C4-2B (cell line): ENCODE measurements around the gene SIK3.

Source experiments
- H3K27ac ChIP-seq: fragments of 450-650 bp; 2 replicates; pipeline ENCODE4 v1.5.1; 2017
- ZFX ChIP-seq: fragments of 450-650 bp; IDR thresholded peaks from 2 replicates; pipeline ENCODE4 v1.6.1; 2017
- TF ChIP-seq, protein P1 (sequence below): fragments of 450-650 bp; conservative IDR thresholded peaks from 2 replicates; pipeline ENCODE4 v1.5.1; 2017; ENCODE audit warnings: mild to moderate bottlenecking

Gene SIK3

DNA sequence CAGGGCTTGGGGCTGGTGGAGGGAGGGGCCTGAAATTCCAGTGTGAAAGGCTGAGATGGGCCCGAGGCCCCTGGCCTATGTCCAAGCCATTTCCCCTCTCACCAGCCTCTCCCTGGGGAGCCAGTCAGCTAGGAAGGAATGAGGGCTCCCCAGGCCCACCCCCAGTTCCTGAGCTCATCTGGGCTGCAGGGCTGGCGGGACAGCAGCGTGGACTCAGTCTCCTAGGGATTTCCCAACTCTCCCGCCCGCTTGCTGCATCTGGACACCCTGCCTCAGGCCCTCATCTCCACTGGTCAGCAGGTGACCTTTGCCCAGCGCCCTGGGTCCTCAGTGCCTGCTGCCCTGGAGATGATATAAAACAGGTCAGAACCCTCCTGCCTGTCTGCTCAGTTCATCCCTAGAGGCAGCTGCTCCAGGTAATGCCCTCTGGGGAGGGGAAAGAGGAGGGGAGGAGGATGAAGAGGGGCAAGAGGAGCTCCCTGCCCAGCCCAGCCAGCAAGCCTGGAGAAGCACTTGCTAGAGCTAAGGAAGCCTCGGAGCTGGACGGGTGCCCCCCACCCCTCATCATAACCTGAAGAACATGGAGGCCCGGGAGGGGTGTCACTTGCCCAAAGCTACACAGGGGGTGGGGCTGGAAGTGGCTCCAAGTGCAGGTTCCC, 268.6 kb downstream of the SIK3 start, which contains the start of gene APOC3:
APOC3 (plus strand) TSS at position 383 of the 659 bp plus-strand sequence. CDS start 676 bp downstream, outside the sequence.
- H3K27ac ChIP-seq: no peak within 1 kb of the TSS
- TF ChIP-seq, protein P1, sequence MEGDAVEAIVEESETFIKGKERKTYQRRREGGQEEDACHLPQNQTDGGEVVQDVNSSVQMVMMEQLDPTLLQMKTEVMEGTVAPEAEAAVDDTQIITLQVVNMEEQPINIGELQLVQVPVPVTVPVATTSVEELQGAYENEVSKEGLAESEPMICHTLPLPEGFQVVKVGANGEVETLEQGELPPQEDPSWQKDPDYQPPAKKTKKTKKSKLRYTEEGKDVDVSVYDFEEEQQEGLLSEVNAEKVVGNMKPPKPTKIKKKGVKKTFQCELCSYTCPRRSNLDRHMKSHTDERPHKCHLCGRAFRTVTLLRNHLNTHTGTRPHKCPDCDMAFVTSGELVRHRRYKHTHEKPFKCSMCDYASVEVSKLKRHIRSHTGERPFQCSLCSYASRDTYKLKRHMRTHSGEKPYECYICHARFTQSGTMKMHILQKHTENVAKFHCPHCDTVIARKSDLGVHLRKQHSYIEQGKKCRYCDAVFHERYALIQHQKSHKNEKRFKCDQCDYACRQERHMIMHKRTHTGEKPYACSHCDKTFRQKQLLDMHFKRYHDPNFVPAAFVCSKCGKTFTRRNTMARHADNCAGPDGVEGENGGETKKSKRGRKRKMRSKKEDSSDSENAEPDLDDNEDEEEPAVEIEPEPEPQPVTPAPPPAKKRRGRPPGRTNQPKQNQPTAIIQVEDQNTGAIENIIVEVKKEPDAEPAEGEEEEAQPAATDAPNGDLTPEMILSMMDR: no peak
- no peak for TF ChIP-seq ZFX

DNA sequence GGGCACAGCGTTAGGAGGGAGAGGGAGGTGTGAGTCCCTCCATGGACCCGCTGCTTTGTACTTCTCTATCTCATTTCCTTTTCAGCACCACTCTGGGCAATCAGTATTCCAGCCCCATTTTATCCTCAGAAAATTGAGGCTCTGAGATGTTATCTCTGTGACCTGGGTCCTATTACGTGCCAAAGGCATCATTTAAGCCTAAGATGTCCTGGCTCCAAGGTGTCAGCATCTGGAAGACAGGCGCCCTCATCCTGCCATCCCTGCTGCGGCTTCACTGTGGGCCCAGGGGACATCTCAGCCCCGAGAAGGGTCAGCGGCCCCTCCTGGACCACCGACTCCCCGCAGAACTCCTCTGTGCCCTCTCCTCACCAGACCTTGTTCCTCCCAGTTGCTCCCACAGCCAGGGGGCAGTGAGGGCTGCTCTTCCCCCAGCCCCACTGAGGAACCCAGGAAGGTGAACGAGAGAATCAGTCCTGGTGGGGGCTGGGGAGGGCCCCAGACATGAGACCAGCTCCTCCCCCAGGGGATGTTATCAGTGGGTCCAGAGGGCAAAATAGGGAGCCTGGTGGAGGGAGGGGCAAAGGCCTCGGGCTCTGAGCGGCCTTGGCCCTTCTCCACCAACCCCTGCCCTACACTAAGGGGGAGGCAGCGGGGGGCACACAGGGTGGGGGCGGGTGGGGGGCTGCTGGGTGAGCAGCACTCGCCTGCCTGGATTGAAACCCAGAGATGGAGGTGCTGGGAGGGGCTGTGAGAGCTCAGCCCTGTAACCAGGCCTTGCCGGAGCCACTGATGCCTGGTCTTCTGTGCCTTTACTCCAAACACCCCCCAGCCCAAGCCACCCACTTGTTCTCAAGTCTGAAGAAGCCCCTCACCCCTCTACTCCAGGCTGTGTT, 269.4 kb downstream of the SIK3 start:
- H3K27ac ChIP-seq: no peak overlapping the region
- TF ChIP-seq, protein P1: no peak
- TF ChIP-seq ZFX: no peak

DNA sequence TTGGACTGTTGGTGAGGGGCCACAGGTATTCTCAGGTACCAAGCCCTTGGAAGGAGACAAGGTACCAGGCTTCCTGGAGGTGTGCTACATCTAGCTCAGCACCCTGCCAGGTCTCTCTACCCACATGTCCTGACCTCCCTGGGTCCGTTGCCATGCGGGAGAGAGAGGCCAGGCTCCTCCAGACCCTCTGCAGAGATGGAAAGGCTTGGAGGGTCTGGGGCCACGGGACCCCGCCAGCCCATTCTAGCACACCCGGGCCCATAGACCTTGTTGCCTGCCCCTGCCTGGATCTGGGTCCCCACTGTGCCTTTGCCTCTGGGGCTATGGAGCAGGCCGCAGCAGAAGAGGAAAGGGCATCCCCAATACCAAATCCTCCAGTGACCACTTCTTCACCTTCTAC, 270.8 kb downstream of the SIK3 start:
- TF ChIP-seq, protein P1: no peak
- no peak for TF ChIP-seq ZFX
- no peak overlapping the region for H3K27ac ChIP-seq

DNA sequence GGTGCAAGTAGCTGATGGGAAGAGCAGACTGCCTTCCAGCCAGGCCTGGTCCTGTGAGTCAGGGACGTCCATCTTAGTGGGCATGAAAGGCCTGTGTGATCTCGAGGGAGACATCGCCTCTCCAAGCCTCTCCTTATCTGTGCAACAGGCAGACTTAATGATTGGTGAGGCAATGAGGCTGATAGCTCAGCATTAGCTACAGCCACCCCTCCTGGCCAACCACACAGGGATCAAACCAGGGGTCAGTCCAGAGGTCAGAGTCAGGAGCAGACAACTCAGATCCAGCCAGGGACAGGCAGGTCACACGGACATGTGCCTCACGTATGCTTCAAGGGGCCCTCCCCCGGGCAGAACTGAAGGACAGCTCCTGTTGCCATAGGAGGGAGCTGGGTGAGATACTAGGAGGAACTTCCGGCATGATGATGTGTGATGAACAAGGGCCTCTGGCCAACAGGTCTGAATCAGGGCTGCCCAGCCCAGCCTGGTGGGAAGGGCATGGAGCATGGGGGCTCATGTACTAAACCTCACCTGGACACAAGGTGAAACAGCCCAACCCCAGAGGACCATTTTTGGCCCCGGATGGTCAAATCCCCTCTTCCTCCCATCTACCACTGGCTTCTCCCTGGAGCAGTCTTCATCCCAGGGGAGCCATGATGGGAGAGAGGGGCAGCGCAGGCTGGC, 271.3 kb downstream of the SIK3 start:
- no peak for TF ChIP-seq ZFX
- TF ChIP-seq, protein P1: no peak
- no peak overlapping the region for H3K27ac ChIP-seq

- TF ChIP-seq ZFX: no peak
- TF ChIP-seq, protein P1: no peak
- H3K27ac ChIP-seq: no peak overlapping the region
Measured at GRCh38 chr11:116825854-116826750, 272.1 kb downstream of the SIK3 start.

GRCh38 chr11:116825434-116825833, 272.8 kb downstream of the SIK3 start:
- no peak overlapping the region for H3K27ac ChIP-seq
- TF ChIP-seq, protein P1: no peak
- TF ChIP-seq ZFX: no peak
